ENCODE results near the gene DGKA. TPM values are rescaled to one million over a fixed set of nuclear protein-coding genes. Genes with fewer than 3 reads are reported as not detected.
A peak's percentile ranks its signal among the peaks of the same experiment; 100 is the strongest.

DGKA gene
- total RNA-seq, 2 experiments from 2014 or later, result 144 to 170 TPM

DNA sequence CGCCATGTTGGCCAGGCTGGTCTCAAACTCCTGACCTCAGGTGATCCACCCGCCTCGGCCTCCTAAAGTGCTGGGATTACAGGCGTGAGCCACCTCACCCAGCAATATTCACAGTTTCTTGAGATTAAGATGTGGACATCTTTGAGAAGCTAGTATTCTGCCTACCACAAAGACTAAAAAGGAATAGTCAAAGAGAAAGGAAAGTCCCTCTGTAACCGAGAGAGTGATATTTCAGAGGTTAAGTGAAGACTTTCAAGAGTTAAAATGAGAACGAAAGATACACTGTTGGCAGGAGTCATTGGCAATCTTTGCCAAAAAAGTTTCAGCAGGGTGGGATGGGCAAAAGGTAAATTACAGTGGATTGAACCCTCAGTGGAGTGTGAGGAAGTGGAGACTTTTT, 15.6 kb downstream of the DGKA start:
- intact Hi-C loops (cut with micrococcal nuclease; ENCODE audit: unreplicated experiment), result no loop called here

DNA sequence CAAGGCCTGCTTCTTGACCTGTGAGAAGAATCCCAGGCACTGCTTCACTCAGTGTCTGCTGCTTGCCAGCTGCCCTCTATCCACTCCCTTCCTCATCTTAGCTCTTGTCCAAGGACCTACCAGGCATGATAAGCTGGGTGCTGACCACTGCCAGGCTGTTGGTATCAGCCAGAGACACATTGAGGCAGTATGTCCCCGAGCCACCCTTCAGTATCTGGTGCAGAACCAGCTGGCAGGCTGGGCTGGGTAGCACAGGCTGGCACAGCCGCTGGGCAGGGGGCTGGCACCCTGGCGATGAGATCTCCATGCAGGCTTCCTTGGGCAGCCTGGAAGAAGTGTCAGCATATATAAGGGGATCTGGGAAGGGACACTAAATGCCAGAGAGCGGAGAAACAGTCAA, 24.4 kb downstream of the DGKA start:
- Histone ChIP-seq H3K27ac (ENCODE audit: low read depth, low read length, poor library complexity, severe bottlenecking) (no peak overlapping the region), H3K4me3 (ENCODE audit: low read depth, low read length, poor library complexity, severe bottlenecking) (no peak overlapping the region), H4K20me1 (ENCODE audit: insufficient read depth, low read length) (no peaks in the 10 kb centered on the region), H3K4me1 (ENCODE audit: insufficient read depth, low read length, poor library complexity, severe bottlenecking) (no peaks in the 10 kb centered on the region), H3K4me2 (ENCODE audit: low read length) (no peak overlapping the region), H3K9me3 (ENCODE audit: low read length) (no peaks in the 10 kb centered on the region), H3K9me2 (ENCODE audit: insufficient read depth, low read length) (no peaks in the 10 kb centered on the region), H3K79me2 (ENCODE audit: insufficient read depth, low read depth, low read length) (no peaks in the 10 kb centered on the region), H2AFZ (ENCODE audit: low read length) (no peak overlapping the region), H3K36me3 (ENCODE audit: insufficient read depth, low read length) (peaks cover 48% of the 10 kb centered on the region)
- no peak for DNase-seq (ENCODE audit: low spot score)
- POLR2A ChIA-PET, result interaction anchor here (0.7 kb wide), 1 partner anchor 41 kb away, joined by 3 read pairs; no protein-coding TSS in a partner anchor
- CTCF ChIA-PET (ENCODE audit: unreplicated experiment), result no interaction called here
- BruUV-seq (replicated peaks), result no TSS peak
- TF ChIP-seq EZH2phosphoT487 (IDR thresholded peaks at IDR 0.05; ENCODE audit: borderline replicate concordance, low read depth, low read length), result no peak
- TF ChIP-seq, protein P1, sequence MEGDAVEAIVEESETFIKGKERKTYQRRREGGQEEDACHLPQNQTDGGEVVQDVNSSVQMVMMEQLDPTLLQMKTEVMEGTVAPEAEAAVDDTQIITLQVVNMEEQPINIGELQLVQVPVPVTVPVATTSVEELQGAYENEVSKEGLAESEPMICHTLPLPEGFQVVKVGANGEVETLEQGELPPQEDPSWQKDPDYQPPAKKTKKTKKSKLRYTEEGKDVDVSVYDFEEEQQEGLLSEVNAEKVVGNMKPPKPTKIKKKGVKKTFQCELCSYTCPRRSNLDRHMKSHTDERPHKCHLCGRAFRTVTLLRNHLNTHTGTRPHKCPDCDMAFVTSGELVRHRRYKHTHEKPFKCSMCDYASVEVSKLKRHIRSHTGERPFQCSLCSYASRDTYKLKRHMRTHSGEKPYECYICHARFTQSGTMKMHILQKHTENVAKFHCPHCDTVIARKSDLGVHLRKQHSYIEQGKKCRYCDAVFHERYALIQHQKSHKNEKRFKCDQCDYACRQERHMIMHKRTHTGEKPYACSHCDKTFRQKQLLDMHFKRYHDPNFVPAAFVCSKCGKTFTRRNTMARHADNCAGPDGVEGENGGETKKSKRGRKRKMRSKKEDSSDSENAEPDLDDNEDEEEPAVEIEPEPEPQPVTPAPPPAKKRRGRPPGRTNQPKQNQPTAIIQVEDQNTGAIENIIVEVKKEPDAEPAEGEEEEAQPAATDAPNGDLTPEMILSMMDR (conservative IDR thresholded peaks at IDR 0.05; ENCODE audit: low read length), result no peak
- intact Hi-C loops (cut with micrococcal nuclease; ENCODE audit: unreplicated experiment), result no loop called here

More for the DNA sequence above, 15.6 kb downstream of the DGKA start:
- TF ChIP-seq, protein P1 (conservative IDR thresholded peaks at IDR 0.05; ENCODE audit: low read length), result no peak
- TF ChIP-seq EZH2phosphoT487 (IDR thresholded peaks at IDR 0.05; ENCODE audit: borderline replicate concordance, low read depth, low read length), result no peak
- no peak overlapping the region for H3K4me3 ChIP-seq (ENCODE audit: low read depth, low read length, poor library complexity, severe bottlenecking)
- peaks cover 89% of the 10 kb centered on the region for H3K36me3 ChIP-seq (ENCODE audit: insufficient read depth, low read length)
- H4K20me1 ChIP-seq (ENCODE audit: insufficient read depth, low read length), result no peaks in the 10 kb centered on the region
- DNase-seq (ENCODE audit: low spot score), result no peak
- ChIA-PET POLR2A (interaction anchor here (0.6 to 1.0 kb wide), 3 partner anchors 14 to 258 kb away, joined by 3 to 4 read pairs (median 3); no protein-coding TSS in a partner anchor), CTCF (ENCODE audit: unreplicated experiment) (no interaction called here)
- H3K9me2 ChIP-seq (ENCODE audit: insufficient read depth, low read length), result no peaks in the 10 kb centered on the region
- no peaks in the 10 kb centered on the region for H3K79me2 ChIP-seq (ENCODE audit: insufficient read depth, low read depth, low read length)
- no peaks in the 10 kb centered on the region for H3K9me3 ChIP-seq (ENCODE audit: low read length)
- BruUV-seq (replicated peaks), result no TSS peak
- no peak overlapping the region for H2AFZ ChIP-seq (ENCODE audit: low read length)
- no peak overlapping the region for H3K27ac ChIP-seq (ENCODE audit: low read depth, low read length, poor library complexity, severe bottlenecking)
- no peaks in the 10 kb centered on the region for H3K4me1 ChIP-seq (ENCODE audit: insufficient read depth, low read length, poor library complexity, severe bottlenecking)
- no peak overlapping the region for H3K4me2 ChIP-seq (ENCODE audit: low read length)

DNA sequence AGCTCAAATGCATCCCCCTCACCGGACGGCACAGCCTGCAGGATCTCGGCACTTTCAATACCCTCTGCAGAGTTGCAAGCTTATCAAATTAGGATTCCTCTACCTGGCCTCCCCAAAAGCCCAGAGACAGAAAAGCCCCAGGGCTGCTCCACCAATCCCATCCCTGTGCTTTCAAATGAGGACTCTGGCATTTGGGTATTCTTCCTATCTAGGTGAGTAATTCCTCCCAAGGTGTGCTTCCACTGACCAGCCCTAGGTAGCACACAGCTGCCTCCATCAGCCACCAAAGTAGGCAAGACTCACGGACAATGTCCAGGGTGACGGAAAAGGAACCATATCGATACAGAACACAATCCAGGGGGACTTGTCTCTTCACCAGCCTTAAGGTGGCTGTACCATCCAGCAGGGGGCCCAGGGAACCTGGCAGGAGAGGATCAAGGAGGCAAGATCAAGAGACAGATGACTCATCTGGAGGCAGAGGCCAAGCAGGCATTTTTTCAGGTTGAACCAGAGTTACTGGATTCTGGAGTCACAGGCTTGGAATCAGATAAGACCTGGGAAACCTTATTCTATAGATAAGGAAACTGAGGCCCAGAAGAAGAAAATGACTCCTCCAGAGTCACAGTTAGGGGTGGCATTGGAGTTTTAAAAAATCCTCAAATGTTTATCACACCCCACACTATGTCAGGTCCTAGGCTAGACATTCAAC, 25.0 kb downstream of the DGKA start:
- Histone ChIP-seq H3K4me1 (ENCODE audit: insufficient read depth, low read length, poor library complexity, severe bottlenecking) (no peaks in the 10 kb centered on the region), H3K9me2 (ENCODE audit: insufficient read depth, low read length) (no peaks in the 10 kb centered on the region), H2AFZ (ENCODE audit: low read length) (no peak overlapping the region), H3K36me3 (ENCODE audit: insufficient read depth, low read length) (peaks cover 43% of the 10 kb centered on the region), H3K27ac (ENCODE audit: low read depth, low read length, poor library complexity, severe bottlenecking) (no peak overlapping the region), H3K9me3 (ENCODE audit: low read length) (no peaks in the 10 kb centered on the region), H3K4me2 (ENCODE audit: low read length) (no peak overlapping the region), H4K20me1 (ENCODE audit: insufficient read depth, low read length) (no peaks in the 10 kb centered on the region), H3K4me3 (ENCODE audit: low read depth, low read length, poor library complexity, severe bottlenecking) (no peak overlapping the region), H3K79me2 (ENCODE audit: insufficient read depth, low read depth, low read length) (no peaks in the 10 kb centered on the region)
- peak; percentile 45 for DNase-seq (ENCODE audit: low spot score)
- POLR2A ChIA-PET, result interaction anchor here (0.6 to 1.3 kb wide), 5 partner anchors 8 to 269 kb away, joined by 3 to 7 read pairs (median 5); partner anchors contain the start of genes ORMDL2 and SARNP
- BruUV-seq (replicated peaks), result no TSS peak
- intact Hi-C loops (cut with micrococcal nuclease; ENCODE audit: unreplicated experiment), result no loop called here
- CTCF ChIA-PET (ENCODE audit: unreplicated experiment), result interaction anchor here (0.5 kb wide), 1 partner anchor 1767 kb away, joined by 3 read pairs; no protein-coding TSS in a partner anchor
- TF ChIP-seq, protein P1 (conservative IDR thresholded peaks at IDR 0.05; ENCODE audit: low read length), result peak; percentile 70
- no peak for TF ChIP-seq EZH2phosphoT487 (IDR thresholded peaks at IDR 0.05; ENCODE audit: borderline replicate concordance, low read depth, low read length)
